Activated CD4-positive, alpha-beta memory T cell treated with anti-CD3 and anti-CD28 coated beads, Interleukin-2, amount 10 ng/mL, durations not matched to agents 7 days and 5 days (primary cell): Measurements from ENCODE around the gene BLVRB. TPM values are rescaled to one million over a fixed set of nuclear protein-coding genes. Genes with fewer than 3 reads are reported as not detected.
"Not testable (repeated sequence)": the region's sequence is repeated elsewhere in the genome, so short reads cannot be mapped to it uniquely, and the experiment has no call there.

Source experiments
- CTCF ChIA-PET: fragments of 350-600 bp; sonication (Branson Sonifier 250); formaldehyde crosslinking; loops from one replicate; lab custom pipeline; 2021; ENCODE audit warnings: antibody characterized with exemption, inconsistent platforms; lab: Charles Lee
- POLR2A ChIA-PET: fragments of 350-600 bp; sonication (Branson Sonifier 250); formaldehyde crosslinking; loops from one replicate; lab custom pipeline; 2021; ENCODE audit warnings: antibody characterized with exemption; lab: Charles Lee
- DNase-seq: peaks from one replicate; pipeline ENCODE4 v3.0.0-alpha.2; 2020
- H3K27ac Mint-ChIP-seq: one replicate; pipeline ENCODE4 v1.8.0; 2021; ENCODE audit warnings: mild to moderate bottlenecking, mixed read lengths
- H3K27me3 Mint-ChIP-seq: one replicate; pipeline ENCODE4 v1.8.0; 2021; ENCODE audit warnings: mixed read lengths
- H3K36me3 Mint-ChIP-seq: one replicate; pipeline ENCODE4 v1.8.0; 2021; ENCODE audit warnings: low read depth, mixed read lengths
- H3K4me1 Mint-ChIP-seq: one replicate; pipeline ENCODE4 v1.8.0; 2021; ENCODE audit warnings: mixed read lengths
- H3K4me3 Mint-ChIP-seq: one replicate; pipeline ENCODE4 v1.8.0; 2021; ENCODE audit warnings: mild to moderate bottlenecking, mixed read lengths
- H3K9me3 Mint-ChIP-seq: one replicate; pipeline ENCODE4 v1.8.0; 2021; ENCODE audit warnings: mixed read lengths
- total RNA-seq, 2 experiments: library from RNA; stranded (reverse); gene quantifications; one replicate each; pipeline ENCODE4 v1.2.3, GENCODE V29; 2021

Gene BLVRB
- total RNA-seq, 2 experiments from 2014 or later: 20.1 to 20.5 TPM

DNA sequence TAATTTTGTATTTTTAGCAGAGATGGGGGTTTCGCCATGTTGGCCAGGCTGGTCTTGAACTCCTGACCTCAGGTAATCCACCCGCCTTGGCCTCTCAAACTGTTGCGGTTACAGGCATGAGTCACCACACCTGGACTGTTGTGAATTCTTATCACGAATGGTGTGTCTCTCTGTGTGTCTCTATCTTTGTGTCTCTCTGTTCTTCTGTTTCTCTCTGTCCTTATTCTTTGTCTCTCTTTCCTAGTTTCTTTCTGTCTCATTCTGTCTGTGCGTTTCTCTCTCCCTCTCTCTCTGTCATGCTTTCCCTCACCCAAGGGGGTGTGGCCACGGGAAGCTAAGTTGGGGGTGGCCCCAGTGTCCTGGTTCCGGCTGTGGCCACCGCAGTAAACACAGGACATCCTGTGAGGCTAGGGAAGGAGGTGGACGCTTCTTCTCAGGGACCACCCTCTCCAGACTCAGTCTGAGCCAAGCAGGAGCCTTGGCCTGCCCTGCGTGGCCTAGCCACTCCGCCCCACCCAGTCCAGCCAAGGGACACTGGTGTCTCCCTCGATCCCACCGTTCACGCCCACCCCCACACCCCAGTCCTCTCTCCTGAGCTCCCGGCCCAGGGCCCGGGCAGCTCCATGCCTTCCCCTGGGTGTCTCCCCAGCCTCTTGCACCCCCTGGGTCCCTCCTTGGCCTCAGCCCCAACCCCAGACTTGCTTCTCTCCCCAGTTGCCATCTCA, 48.5 kb downstream of the BLVRB start:
- H3K4me3 Mint-ChIP-seq: peak overlapping the region; percentile 7
- H3K36me3 Mint-ChIP-seq: peaks cover under 1% of the 10 kb centered on the region
- peak overlapping the region; percentile 69 for H3K27ac Mint-ChIP-seq
- H3K9me3 Mint-ChIP-seq: no peaks in the 10 kb centered on the region
- peaks cover 1% of the 10 kb centered on the region for H3K27me3 Mint-ChIP-seq
- H3K4me1 Mint-ChIP-seq: peaks cover 38% of the 10 kb centered on the region
- CTCF ChIA-PET: interaction anchor here (1.1 to 1.5 kb wide), 4 partner anchors 9 to 49 kb away, joined by 3 to 5 read pairs (median 4); partner anchors contain the start of genes BLVRB and SERTAD1
- peak; percentile 41 for DNase-seq
- POLR2A ChIA-PET: interaction anchor here (0.7 to 1.4 kb wide), 4 partner anchors 9 to 18 kb away, joined by 3 to 4 read pairs (median 4); partner anchors contain the start of gene SERTAD1

GRCh38 chr19:40415768-40416167, 49.8 kb downstream of the BLVRB start:
- H3K9me3 Mint-ChIP-seq: no peaks in the 10 kb centered on the region
- no peak overlapping the region for H3K4me3 Mint-ChIP-seq
- peaks cover 1% of the 10 kb centered on the region for H3K27me3 Mint-ChIP-seq
- H3K27ac Mint-ChIP-seq: peak overlapping the region; percentile 2
- DNase-seq: no peak
- CTCF ChIA-PET: interaction anchor here (1.3 to 1.5 kb wide), 2 partner anchors 8 to 50 kb away, joined by 3 to 5 read pairs; partner anchors contain the start of gene BLVRB
- peaks cover 35% of the 10 kb centered on the region for H3K4me1 Mint-ChIP-seq
- no peaks in the 10 kb centered on the region for H3K36me3 Mint-ChIP-seq
- POLR2A ChIA-PET: interaction anchor here (1.2 kb wide), 1 partner anchor 13 kb away, joined by 4 read pairs; no protein-coding TSS in a partner anchor

- peaks cover 33% of the 10 kb centered on the region for H3K4me1 Mint-ChIP-seq
- ChIA-PET CTCF (interaction anchor here (1.9 kb wide), 1 partner anchor 10 kb away, joined by 5 read pairs; no protein-coding TSS in a partner anchor), POLR2A (interaction anchor here (1.0 kb wide), 1 partner anchor 29 kb away, joined by 3 read pairs; no protein-coding TSS in a partner anchor)
- H3K4me3 Mint-ChIP-seq: no peak overlapping the region
- DNase-seq: no peak
- peaks cover 1% of the 10 kb centered on the region for H3K27me3 Mint-ChIP-seq
- no peak overlapping the region for H3K27ac Mint-ChIP-seq
- H3K36me3 Mint-ChIP-seq: no peaks in the 10 kb centered on the region
- no peaks in the 10 kb centered on the region for H3K9me3 Mint-ChIP-seq
Observed at GRCh38 chr19:40414542-40415535, 50.7 kb downstream of the BLVRB start.

DNA sequence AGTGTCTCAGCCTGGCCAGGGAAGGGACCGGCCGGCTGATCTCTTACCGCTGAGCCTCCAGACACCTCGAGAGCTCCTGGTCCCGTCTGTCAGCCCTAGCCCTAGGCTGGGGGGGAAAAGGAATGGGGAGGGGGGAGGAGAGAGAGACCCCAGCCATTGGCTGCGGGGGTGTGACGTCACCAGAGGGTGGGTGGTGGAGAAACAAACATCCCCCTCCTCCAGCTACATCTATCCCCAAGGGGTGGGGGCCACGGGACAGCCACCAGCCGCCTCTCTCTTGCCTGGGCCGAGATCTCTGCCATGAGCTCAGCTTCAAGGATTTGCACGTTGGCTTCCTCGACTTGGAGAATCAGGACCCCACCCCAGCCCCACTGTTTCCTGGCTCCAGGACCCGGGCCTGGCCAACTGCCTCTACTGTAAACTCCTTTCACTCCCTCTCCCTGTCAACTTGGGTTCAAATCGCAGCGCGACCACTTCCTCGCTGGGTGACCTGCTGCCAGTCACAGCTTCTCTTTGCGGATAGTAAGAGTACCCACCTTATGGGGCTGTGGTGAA, 52.2 kb downstream of the BLVRB start, which contains the start of gene PRX:
PRX (minus strand) TSS at position 88 of the 555 bp plus-strand sequence. CDS start 5,446 bp downstream, outside the sequence.
- Mint-ChIP-seq H3K27ac (no peak within 1 kb of the TSS), H3K27me3 (peaks cover 1% of the 10 kb centered on the region), H3K4me3 (no peak within 1 kb of the TSS), H3K9me3 (no peaks in the 10 kb centered on the region), H3K4me1 (peaks cover 26% of the 10 kb centered on the region), H3K36me3 (no peaks in the 10 kb centered on the region)
- CTCF ChIA-PET: interaction anchor here (1.9 kb wide), 1 partner anchor 11 kb away, joined by 5 read pairs; no protein-coding TSS in a partner anchor
- POLR2A ChIA-PET: interaction anchor here (1.2 to 1.4 kb wide), 2 partner anchors 8 to 30 kb away, joined by 3 to 5 read pairs; no protein-coding TSS in a partner anchor
- DNase-seq: no peak

- no peak for DNase-seq
- Mint-ChIP-seq H3K4me1 (peaks cover 26% of the 10 kb centered on the region), H3K27ac (no peak overlapping the region), H3K4me3 (no peak overlapping the region), H3K27me3 (peaks cover 1% of the 10 kb centered on the region), H3K36me3 (no peaks in the 10 kb centered on the region), H3K9me3 (no peaks in the 10 kb centered on the region)
- ChIA-PET POLR2A (interaction anchor here (1.2 to 1.4 kb wide), 2 partner anchors 9 to 30 kb away, joined by 3 to 5 read pairs; no protein-coding TSS in a partner anchor), CTCF (interaction anchor here (0.8 to 1.9 kb wide), 3 partner anchors 8 to 13 kb away, joined by 4 to 5 read pairs (median 4); partner anchors contain the start of gene SERTAD1)
Observed at GRCh38 chr19:40412866-40413265, 52.7 kb downstream of the BLVRB start.

GRCh38 chr19:40411958-40412499, 53.5 kb downstream of the BLVRB start:
- Mint-ChIP-seq H3K4me3 (no peak overlapping the region), H3K36me3 (no peaks in the 10 kb centered on the region), H3K9me3 (no peaks in the 10 kb centered on the region), H3K27ac (no peak overlapping the region), H3K4me1 (peaks cover 22% of the 10 kb centered on the region), H3K27me3 (peaks cover 1% of the 10 kb centered on the region)
- POLR2A ChIA-PET: interaction anchor here (1.2 kb wide), 1 partner anchor 10 kb away, joined by 5 read pairs; no protein-coding TSS in a partner anchor
- no peak for DNase-seq
- CTCF ChIA-PET: interaction anchor here (0.8 to 1.8 kb wide), 3 partner anchors 9 to 14 kb away, joined by 4 to 10 read pairs (median 4); partner anchors contain the start of gene SERTAD1

DNA sequence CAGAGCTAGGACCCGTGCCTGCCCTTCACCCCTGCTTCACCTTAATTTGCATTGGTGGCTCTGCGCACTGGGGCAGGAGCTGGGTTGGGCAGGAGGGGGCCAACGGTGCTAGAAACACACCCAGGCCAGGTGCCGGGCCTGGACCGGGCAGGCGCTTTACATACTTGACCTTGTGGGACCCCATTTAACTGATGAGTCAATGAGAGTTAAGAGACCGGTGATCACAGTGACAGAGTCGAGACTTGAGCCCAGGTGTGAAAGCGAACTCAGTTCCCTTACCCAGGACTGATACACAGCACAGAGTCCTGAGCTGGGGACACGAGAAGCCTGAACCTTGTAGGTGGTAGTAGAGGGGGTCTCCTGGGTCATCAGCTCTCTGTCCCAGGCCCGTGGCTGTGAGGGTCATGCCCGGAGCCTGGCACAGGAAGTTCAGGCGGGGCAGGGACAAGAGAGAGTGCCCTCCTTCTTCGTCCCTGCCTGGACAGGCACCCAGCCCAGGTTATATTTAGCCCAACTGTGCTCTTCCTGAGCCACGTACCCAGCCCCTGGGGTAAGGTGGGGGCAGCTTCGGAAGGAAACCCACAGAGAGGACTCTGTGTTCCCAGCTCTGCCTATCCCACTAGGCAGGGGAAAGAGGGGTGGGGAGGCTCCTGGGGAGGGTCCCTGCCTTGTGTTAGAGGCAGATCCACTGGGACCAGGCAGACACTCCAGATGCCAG, 54.3 kb downstream of the BLVRB start:
- Mint-ChIP-seq H3K27me3 (peaks cover 1% of the 10 kb centered on the region), H3K36me3 (no peaks in the 10 kb centered on the region), H3K4me3 (no peak overlapping the region), H3K27ac (no peak overlapping the region), H3K4me1 (peaks cover 16% of the 10 kb centered on the region), H3K9me3 (no peaks in the 10 kb centered on the region)
- DNase-seq: no peak
- POLR2A ChIA-PET: interaction anchor here (1.2 kb wide), 1 partner anchor 9 kb away, joined by 4 read pairs; no protein-coding TSS in a partner anchor
- CTCF ChIA-PET: interaction anchor here (1.2 to 1.8 kb wide), 3 partner anchors 10 to 140 kb away, joined by 3 to 10 read pairs (median 4); partner anchors contain the start of gene SERTAD1

DNA sequence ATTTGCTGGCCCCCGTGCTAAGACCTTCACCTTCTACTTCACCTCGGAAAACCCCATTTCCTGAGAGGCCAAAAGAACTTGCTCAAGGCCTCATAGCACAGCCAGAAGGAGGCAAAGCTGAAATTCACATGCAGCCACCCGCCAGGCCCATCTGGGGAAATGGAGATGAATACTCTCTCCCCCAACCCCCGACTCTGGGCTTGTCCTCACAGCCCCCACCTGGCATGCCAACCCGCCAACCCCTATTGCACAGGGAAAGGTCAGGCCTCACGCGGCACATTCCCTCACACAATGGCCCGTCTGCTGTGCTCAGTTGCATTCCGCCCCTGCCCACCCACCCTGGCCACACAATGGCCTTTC, 55.5 kb downstream of the BLVRB start:
- Mint-ChIP-seq H3K27ac (no peak overlapping the region), H3K36me3 (no peaks in the 10 kb centered on the region), H3K27me3 (peaks cover 1% of the 10 kb centered on the region), H3K9me3 (no peaks in the 10 kb centered on the region), H3K4me1 (peaks cover 11% of the 10 kb centered on the region), H3K4me3 (no peak overlapping the region)
- no peak for DNase-seq
- CTCF ChIA-PET: interaction anchor here (1.3 to 2.5 kb wide), 2 partner anchors 10 to 16 kb away, joined by 3 to 16 read pairs; partner anchors contain the start of gene SERTAD1
- POLR2A ChIA-PET: no interaction called here

- not testable (repeated sequence) for H3K9me3 Mint-ChIP-seq, H3K27me3 Mint-ChIP-seq, H3K36me3 Mint-ChIP-seq, DNase-seq, H3K4me3 Mint-ChIP-seq, H3K27ac Mint-ChIP-seq
- ChIA-PET POLR2A (interaction anchor here (2.6 kb wide), 1 partner anchor 12 kb away, joined by 14 read pairs; no protein-coding TSS in a partner anchor), CTCF (interaction anchor here (1.1 to 2.5 kb wide), 2 partner anchors 8 to 12 kb away, joined by 5 to 16 read pairs; no protein-coding TSS in a partner anchor)
- peaks cover 16% of the 10 kb centered on the region for H3K4me1 Mint-ChIP-seq
Observed at GRCh38 chr19:40408598-40408925, 57.0 kb downstream of the BLVRB start.

DNA sequence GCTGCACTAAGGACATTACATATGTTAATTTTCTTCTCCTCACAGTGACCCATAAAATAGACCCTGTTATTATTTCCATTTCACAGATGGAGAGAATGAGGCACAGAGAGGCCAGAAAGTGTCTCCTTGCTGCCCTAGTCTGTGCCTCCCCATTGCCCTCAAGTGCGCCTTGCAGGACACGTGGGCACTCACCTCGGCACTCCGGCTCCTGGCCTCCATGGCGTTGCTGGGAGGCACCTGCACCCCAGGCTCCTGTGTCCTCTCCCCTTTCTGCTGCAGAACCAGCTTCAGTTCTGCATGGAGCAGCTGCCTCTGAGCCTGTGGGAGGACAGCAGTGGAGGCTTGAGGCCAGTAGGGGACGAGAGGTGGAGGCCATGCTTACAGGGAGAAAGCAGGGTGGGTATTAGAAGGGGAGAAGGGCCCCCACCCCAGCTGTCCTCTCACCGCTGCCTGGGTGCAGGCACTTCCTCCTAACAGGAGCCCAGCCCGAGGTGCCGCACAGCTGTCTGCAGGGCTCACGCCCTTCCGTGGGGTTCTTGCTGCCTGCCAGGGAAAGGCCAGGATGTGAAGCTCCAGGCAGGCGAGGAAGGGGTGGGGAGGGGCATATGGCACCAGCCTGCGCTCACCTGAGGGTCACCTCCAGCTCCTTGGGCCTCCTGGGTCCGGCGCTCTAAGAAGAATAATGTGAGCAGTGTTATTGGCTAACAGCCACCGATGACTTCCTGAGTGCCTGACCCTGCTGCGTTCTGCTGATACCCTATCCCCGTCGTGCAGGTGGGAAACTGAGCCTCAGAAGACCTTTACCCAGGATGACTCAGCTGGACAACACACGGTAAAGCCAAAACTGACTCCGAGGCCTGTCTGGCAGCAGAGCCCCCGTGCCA, 57.6 kb downstream of the BLVRB start:
- H3K4me3 Mint-ChIP-seq: no peak overlapping the region
- H3K27me3 Mint-ChIP-seq: no peaks in the 10 kb centered on the region
- DNase-seq: no peak
- H3K9me3 Mint-ChIP-seq: no peaks in the 10 kb centered on the region
- ChIA-PET CTCF (interaction anchor here (1.1 to 2.5 kb wide), 2 partner anchors 9 to 12 kb away, joined by 5 to 16 read pairs; no protein-coding TSS in a partner anchor), POLR2A (interaction anchor here (0.7 to 2.6 kb wide), 2 partner anchors 13 to 44 kb away, joined by 3 to 14 read pairs; no protein-coding TSS in a partner anchor)
- no peaks in the 10 kb centered on the region for H3K36me3 Mint-ChIP-seq
- H3K27ac Mint-ChIP-seq: no peak overlapping the region
- peaks cover 21% of the 10 kb centered on the region for H3K4me1 Mint-ChIP-seq
